Left lung (tissue), 10 donors: ENCODE measurements around the gene EFTUD2. TPM values are rescaled to one million over a fixed set of nuclear protein-coding genes. Genes with fewer than 3 reads are reported as not detected.

Experiments
- ATAC-seq: fragments of 200-7000 bp; cut with Tn5 transposase; one replicate; pipeline ENCODE4 v1.9.1; 2020; ENCODE audit warnings: moderate library complexity
- DNase-seq, 4 donors: peaks; one replicate each; pipeline ENCODE4 v3.0.0-alpha.2; 2013 to 2020
- H3K27ac ChIP-seq, 2 donors: fragments of 200-600 bp; sonication (generic) in 1 of 2; one replicate each; pipeline versions ENCODE4 v1.5.0 to v1.8.0; 2020 to 2021
- H3K27me3 ChIP-seq, 2 donors: fragments of 200-600 bp; sonication (generic) in 1 of 2; one replicate each; pipeline versions ENCODE4 v1.5.0 to v1.8.0; 2020 to 2021
- H3K36me3 ChIP-seq, 2 donors: fragments of 200-600 bp; sonication (generic) in 1 of 2; one replicate each; pipeline versions ENCODE4 v1.5.0 to v1.8.0; 2020 to 2021
- H3K4me1 ChIP-seq, 2 donors: fragments of 200-600 bp; one replicate each; pipeline ENCODE4 v1.8.0; 2021
- H3K4me3 ChIP-seq, 2 donors: fragments of 200-600 bp; sonication (generic) in 1 of 2; one replicate each; pipeline versions ENCODE4 v1.5.0 to v1.8.0; 2020 to 2021; ENCODE audit warnings: mild to moderate bottlenecking in 1 of 2
- H3K9me3 ChIP-seq, 2 donors: fragments of 200-600 bp; sonication (generic) in 1 of 2; one replicate each; pipeline versions ENCODE4 v1.5.0 to v1.8.0; 2020 to 2021
- intact Hi-C, 2 donors: fragments of 100-400 bp; cut with DNase I; formaldehyde crosslinking; loops; one replicate each; pipeline versions ENCODE4 v1.11.2 to v1.14.2; 2022
- polyA plus RNA-seq, 6 donors: library from polyadenylated mRNA; unstranded; fragments of 120-200 nt; gene quantifications; one replicate each; pipeline ENCODE4 v1.2.1, GENCODE V29; 2013; ENCODE audit not compliant: insufficient read length in 6 of 6
- total RNA-seq, 2 donors: library from RNA; stranded (reverse); fragmentation: NEBNext Ultra II Directional; extraction: Animal tissue kit (Norgen Biotek cat#: 25700); gene quantifications; one replicate each; pipeline ENCODE4 v1.2.1, GENCODE V29; 2021
- TF ChIP-seq, protein P1 (sequence below), 2 donors: fragments of 200-600 bp; sonication (generic) in 1 of 2; IDR thresholded peaks; one replicate each; pipeline versions ENCODE4 v1.5.0 to v1.8.0; 2021; ENCODE audit warnings: antibody characterized with exemption in 2 of 2
- donor health status: DM: no; HTN: yes; CAD: no.
- donor health status: DM: no; HTN: no; CAD: no.

Gene EFTUD2
- total and polyA plus RNA-seq, 8 donors, result 83.4 to 112 (median 95.1) TPM

DNA sequence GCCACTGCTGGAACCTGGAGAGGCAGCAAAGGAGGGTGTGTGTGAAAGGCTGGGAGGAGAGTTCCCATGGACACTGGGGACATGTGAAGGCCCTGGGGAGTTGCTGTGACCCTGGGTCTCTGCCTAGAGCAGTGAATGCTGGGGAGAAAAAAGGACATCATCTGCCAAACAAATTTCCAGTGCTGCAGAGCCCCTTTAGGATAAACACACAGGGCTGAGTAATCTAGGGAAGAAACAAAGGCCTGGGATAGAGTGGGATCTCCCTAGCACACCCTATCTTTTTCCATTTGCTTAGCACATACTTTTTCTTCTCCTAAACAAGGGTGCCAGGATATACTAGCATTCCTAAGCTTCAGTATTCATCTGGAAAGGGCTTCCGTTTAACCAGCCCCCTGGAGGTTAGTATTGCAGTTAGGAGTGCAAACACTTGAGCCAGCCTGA, 54.8 kb downstream of the EFTUD2 start:
- H3K4me3 ChIP-seq, result no peak overlapping the region
- no peak overlapping the region for H3K27ac ChIP-seq
- intact Hi-C loops, result no loop called here
- no peak for ATAC-seq
- TF ChIP-seq, protein P1, sequence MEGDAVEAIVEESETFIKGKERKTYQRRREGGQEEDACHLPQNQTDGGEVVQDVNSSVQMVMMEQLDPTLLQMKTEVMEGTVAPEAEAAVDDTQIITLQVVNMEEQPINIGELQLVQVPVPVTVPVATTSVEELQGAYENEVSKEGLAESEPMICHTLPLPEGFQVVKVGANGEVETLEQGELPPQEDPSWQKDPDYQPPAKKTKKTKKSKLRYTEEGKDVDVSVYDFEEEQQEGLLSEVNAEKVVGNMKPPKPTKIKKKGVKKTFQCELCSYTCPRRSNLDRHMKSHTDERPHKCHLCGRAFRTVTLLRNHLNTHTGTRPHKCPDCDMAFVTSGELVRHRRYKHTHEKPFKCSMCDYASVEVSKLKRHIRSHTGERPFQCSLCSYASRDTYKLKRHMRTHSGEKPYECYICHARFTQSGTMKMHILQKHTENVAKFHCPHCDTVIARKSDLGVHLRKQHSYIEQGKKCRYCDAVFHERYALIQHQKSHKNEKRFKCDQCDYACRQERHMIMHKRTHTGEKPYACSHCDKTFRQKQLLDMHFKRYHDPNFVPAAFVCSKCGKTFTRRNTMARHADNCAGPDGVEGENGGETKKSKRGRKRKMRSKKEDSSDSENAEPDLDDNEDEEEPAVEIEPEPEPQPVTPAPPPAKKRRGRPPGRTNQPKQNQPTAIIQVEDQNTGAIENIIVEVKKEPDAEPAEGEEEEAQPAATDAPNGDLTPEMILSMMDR (IDR thresholded peaks at IDR 0.05), result no peak
- H3K4me1 ChIP-seq, result no peaks in the 10 kb centered on the region
- H3K27me3 ChIP-seq, result peaks cover 0 to 3% of the 10 kb centered on the region in 2 donors
- no peaks in the 10 kb centered on the region for H3K9me3 ChIP-seq
- H3K36me3 ChIP-seq, result peaks cover 0 to 5% of the 10 kb centered on the region in 2 donors
- no peak for DNase-seq

DNA sequence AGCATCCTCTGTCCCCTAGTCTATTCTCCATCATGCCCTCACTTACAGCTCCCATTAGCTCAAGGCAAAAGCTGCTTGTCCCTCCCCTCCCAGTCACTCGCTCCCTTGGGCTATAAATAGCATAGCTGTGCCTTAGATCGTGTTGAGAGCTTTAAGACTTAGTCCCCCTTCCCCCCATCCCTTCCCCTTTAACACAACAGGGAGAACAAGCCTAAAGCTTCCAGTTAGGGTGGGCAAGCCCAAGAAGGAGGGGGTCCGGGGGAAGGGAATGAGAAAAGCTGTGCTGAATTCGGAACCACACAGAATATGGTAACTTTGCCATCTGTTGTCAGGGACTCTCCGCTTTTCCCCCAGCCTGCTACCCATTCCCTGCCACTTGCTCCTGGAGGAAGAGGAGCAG, 56.5 kb downstream of the EFTUD2 start:
- Histone ChIP-seq H3K36me3 (no peaks in the 10 kb centered on the region), H3K27ac (no peak overlapping the region), H3K9me3 (no peaks in the 10 kb centered on the region), H3K4me1 (no peaks in the 10 kb centered on the region), H3K4me3 (no peak overlapping the region), H3K27me3 (peaks cover 0 to 3% of the 10 kb centered on the region in 2 donors)
- intact Hi-C loops, result no loop called here
- TF ChIP-seq, protein P1 (IDR thresholded peaks at IDR 0.05), result no peak
- DNase-seq, result peak in 1 of 4 donors; percentile 49
- no peak for ATAC-seq

DNA sequence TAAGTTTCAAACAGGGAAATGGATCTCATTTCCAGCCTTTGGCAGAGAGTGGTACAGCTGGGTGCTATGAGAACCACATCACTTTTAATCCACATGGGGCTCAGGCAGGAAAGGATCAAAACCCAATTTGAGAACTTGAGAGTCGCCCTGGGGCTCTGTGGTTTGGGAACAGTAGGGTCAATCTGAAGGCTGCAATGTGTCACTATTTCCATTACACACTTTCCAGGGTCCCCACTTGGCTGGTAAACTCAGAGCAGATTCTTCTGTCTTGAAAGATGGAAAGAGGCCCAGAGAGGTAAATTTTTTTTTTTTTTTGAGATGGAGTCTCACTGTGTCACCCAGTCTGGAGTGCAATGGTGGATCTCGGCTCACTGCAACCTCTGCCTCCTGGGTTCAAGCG, 58.3 kb downstream of the EFTUD2 start:
- no peak for DNase-seq
- ATAC-seq, result no peak
- TF ChIP-seq, protein P1 (IDR thresholded peaks at IDR 0.05), result no peak
- no peak overlapping the region for H3K4me3 ChIP-seq
- intact Hi-C loops, result no loop called here
- peaks cover 0 to 8% of the 10 kb centered on the region in 2 donors for H3K27me3 ChIP-seq
- no peaks in the 10 kb centered on the region for H3K4me1 ChIP-seq
- H3K36me3 ChIP-seq, result no peaks in the 10 kb centered on the region
- no peak overlapping the region for H3K27ac ChIP-seq
- no peaks in the 10 kb centered on the region for H3K9me3 ChIP-seq

DNA sequence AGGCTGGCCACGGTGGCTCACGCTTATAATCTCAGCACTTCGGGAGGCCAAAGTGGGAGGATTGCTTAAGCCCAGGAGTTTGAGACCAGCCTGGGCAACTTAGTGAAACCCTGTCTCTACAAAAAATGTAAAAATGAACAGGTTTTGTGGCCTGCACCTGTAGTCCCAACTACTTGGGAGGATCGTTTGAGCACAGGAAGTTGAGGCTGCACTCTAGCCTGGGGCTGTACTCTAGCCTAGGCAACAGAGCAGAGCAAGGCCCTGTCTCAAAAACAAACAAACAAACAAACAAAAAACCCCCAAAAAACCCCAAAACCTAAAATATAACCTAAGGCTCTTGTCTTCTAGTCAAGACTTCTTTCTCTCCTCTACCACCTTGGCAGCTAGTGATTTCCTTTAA, 59.0 kb downstream of the EFTUD2 start:
- Histone ChIP-seq H3K4me3 (no peak overlapping the region), H3K27ac (no peak overlapping the region), H3K27me3 (peaks cover 0 to 15% of the 10 kb centered on the region in 2 donors), H3K36me3 (no peaks in the 10 kb centered on the region), H3K9me3 (no peaks in the 10 kb centered on the region), H3K4me1 (no peaks in the 10 kb centered on the region)
- DNase-seq (no peak), ATAC-seq (no peak)
- intact Hi-C loops, result no loop called here
- TF ChIP-seq, protein P1 (IDR thresholded peaks at IDR 0.05), result no peak

DNA sequence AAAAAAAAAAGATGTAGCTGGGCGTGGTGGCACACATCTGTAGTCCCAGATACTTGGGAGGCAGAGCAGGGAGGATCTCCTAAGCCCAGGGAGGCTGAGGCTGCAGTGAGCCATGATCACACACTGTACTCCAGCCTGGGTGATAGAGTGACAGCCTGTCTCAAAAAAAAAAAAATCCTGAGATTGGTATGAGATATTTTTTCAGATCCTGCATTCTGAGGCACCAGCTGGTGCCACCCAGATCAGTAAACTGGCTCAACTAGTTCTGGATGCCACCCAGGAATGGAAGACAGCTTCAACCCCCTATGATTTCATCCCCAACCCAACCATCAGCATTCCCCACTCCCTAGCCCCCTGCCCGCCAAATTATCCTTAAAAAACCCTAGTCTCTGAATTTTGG, 62.0 kb downstream of the EFTUD2 start:
- Histone ChIP-seq H3K9me3 (no peaks in the 10 kb centered on the region), H3K27me3 (peaks cover 3 to 41% of the 10 kb centered on the region in 2 donors), H3K27ac (no peak overlapping the region), H3K4me1 (no peaks in the 10 kb centered on the region), H3K4me3 (no peak overlapping the region), H3K36me3 (no peaks in the 10 kb centered on the region)
- TF ChIP-seq, protein P1 (IDR thresholded peaks at IDR 0.05), result no peak
- intact Hi-C loops, result no loop called here
- DNase-seq, result no peak
- ATAC-seq, result no peak
